ENCODE measurements around the gene FEZ2. TPM values are rescaled to one million over a fixed set of nuclear protein-coding genes. Genes with fewer than 3 reads are reported as not detected.

The FEZ2 gene
- total RNA-seq, 2 donors from 2014 or later: 34.3 to 50.0 TPM

DNA sequence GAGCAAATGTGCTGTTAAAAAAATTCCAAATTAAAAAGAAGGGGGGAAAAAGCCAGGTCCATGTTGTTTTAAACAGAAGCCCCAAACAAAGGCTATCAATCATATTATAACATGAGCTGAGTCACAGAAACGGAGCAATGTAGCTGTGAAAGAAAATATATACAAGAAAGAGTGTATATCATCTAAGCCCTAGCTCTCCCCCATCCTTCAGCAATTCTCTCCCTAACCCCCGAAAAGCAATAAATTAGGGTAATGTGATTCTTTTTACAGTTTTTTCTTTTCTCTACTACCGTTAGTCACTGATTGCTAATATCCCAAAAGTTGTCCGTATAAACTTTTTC, 25.3 kb downstream of the FEZ2 start:
- no peak for DNase-seq
- intact Hi-C loops (cut with DNase I): no loop called here
- no peak overlapping the region for H3K9ac ChIP-seq (ENCODE audit: low read depth in 2 of 2, low read length in 2 of 2)
- no peaks in the 10 kb centered on the region for H3K27me3 ChIP-seq
- H3K4me1 ChIP-seq: peaks cover 9% of the 10 kb centered on the region
- H3K27ac ChIP-seq: no peak overlapping the region
- H3K9me3 ChIP-seq: no peaks in the 10 kb centered on the region
- no peak overlapping the region for H3K4me3 ChIP-seq
- H3K36me3 ChIP-seq: no peaks in the 10 kb centered on the region
- TF ChIP-seq, protein P1, sequence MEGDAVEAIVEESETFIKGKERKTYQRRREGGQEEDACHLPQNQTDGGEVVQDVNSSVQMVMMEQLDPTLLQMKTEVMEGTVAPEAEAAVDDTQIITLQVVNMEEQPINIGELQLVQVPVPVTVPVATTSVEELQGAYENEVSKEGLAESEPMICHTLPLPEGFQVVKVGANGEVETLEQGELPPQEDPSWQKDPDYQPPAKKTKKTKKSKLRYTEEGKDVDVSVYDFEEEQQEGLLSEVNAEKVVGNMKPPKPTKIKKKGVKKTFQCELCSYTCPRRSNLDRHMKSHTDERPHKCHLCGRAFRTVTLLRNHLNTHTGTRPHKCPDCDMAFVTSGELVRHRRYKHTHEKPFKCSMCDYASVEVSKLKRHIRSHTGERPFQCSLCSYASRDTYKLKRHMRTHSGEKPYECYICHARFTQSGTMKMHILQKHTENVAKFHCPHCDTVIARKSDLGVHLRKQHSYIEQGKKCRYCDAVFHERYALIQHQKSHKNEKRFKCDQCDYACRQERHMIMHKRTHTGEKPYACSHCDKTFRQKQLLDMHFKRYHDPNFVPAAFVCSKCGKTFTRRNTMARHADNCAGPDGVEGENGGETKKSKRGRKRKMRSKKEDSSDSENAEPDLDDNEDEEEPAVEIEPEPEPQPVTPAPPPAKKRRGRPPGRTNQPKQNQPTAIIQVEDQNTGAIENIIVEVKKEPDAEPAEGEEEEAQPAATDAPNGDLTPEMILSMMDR (IDR thresholded peaks at IDR 0.05): no peak

DNA sequence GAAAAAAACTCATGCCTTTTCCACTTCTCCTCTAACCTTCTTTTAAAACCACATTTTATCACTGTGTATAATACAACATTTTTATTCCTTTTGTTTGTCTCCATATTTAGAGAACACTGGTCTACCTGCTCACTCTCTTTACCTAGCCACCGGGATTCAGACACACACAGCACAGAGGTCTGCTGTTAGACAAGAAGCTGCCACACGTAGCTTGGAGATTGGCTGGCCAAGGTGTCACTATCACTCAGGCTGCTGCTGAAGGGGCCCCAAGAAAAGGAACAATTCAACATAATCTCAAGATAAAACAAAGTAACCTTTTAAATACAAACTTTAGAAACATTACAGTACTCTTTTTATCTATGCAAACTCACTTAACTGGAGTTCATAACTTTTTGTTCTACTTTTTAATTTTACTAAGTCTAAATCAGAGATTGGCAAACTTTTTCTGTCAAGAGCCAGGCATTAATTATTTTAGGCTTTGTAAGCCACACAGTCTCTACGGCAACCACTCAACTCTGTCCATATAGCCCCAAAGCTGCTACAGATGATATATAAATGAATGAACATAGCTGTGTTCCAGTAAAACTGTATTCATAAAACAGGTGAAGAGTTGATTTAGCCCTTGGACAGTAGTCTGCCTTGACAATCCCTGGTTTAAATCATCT, 25.8 kb downstream of the FEZ2 start:
- no peak for DNase-seq
- H3K9ac ChIP-seq (ENCODE audit: low read depth in 2 of 2, low read length in 2 of 2): no peak overlapping the region
- intact Hi-C loops (cut with DNase I): no loop called here
- no peak overlapping the region for H3K4me3 ChIP-seq
- no peak overlapping the region for H3K27ac ChIP-seq
- H3K9me3 ChIP-seq: no peaks in the 10 kb centered on the region
- TF ChIP-seq, protein P1 (IDR thresholded peaks at IDR 0.05): no peak
- no peaks in the 10 kb centered on the region for H3K36me3 ChIP-seq
- H3K4me1 ChIP-seq: peaks cover 9% of the 10 kb centered on the region
- no peaks in the 10 kb centered on the region for H3K27me3 ChIP-seq

DNA sequence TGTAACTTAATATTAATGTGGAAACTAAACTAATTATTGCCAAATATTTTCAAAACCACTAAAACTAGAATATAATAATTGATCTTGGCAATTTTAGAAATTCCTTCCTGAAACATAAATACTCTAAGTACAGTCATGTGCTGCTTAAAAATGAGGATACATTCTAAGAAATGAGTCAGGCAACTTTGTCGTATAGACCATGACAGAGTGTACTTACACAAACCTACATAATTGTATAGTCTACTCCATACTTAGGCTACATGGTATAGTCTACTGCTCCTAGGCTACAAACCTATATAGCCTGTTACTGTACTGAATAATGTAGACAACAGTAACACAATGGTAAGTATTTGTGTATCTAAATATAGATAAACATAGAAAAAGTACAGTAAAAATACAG, 27.6 kb downstream of the FEZ2 start:
- DNase-seq: no peak
- Histone ChIP-seq H3K4me1 (peaks cover 9% of the 10 kb centered on the region), H3K9me3 (no peaks in the 10 kb centered on the region), H3K36me3 (no peaks in the 10 kb centered on the region), H3K27ac (no peak overlapping the region), H3K4me3 (no peak overlapping the region), H3K27me3 (no peaks in the 10 kb centered on the region), H3K9ac (ENCODE audit: low read depth in 2 of 2, low read length in 2 of 2) (no peak overlapping the region)
- intact Hi-C loops (cut with DNase I): no loop called here
- TF ChIP-seq, protein P1 (IDR thresholded peaks at IDR 0.05): no peak

DNA sequence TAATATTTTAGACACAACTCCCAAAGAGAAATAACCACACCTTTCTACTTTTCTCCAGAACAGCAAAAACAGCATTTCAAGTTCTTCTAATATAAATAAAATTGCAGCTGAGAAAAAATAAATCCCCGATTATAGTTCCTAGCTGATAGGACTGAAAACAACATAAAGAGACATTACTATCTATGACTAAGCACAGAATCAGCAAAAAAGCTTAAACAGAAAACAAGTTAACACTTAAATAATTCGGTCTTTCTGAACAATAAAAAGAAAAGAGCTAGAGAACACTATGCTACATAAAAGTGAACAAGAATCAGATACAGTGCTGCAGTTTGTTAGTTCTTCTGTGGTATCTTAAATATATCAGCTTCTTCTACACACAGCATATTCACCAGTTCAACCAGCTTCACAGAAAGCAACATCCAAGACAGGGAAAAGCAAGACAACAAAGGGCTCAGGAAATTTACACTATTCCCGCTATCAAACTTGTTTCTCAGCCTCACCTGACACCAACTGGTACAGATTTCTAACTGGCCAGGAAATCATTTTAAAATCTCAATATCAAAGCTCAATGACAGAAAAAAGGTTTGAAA, 28.6 kb downstream of the FEZ2 start:
- H3K4me3 ChIP-seq: no peak overlapping the region
- no peaks in the 10 kb centered on the region for H3K36me3 ChIP-seq
- intact Hi-C loops (cut with DNase I): no loop called here
- no peak for DNase-seq
- no peaks in the 10 kb centered on the region for H3K27me3 ChIP-seq
- no peaks in the 10 kb centered on the region for H3K9me3 ChIP-seq
- TF ChIP-seq, protein P1 (IDR thresholded peaks at IDR 0.05): no peak
- peaks cover 9% of the 10 kb centered on the region for H3K4me1 ChIP-seq
- H3K9ac ChIP-seq (ENCODE audit: low read depth in 2 of 2, low read length in 2 of 2): no peak overlapping the region
- H3K27ac ChIP-seq: no peak overlapping the region

DNA sequence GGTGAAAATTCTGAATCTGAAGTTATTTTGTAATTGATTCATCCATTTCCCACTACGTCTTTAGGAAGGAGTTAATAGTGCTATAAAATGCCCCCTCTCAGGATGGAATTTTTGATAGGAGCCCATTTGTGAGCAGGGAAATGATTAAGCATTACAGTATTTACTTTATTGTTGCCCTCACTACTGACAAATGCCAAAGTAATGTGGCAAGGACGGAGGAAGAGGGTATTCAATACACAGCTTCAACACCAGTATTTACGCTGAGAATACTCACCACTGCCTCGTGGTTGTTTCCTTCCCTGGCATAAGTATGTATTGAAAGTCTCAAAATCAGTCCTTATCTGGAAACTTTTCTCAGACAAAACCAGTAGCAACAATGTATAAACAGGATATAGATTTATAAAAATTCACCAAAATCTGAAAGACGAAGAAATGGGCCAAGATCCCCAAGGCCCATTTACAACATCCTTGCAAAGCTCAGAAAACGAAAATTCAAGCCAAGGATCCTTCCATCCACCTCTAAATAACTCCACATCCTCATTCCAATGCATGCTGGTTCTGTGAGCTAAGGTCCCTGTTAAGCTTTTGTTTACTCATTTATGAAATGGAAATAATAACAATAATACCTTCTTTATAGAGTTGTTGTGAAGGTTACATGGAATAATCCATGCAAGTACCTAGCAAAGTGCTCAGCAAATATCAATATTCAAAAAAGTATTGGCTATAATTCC, 29.3 kb downstream of the FEZ2 start:
- Histone ChIP-seq H3K9ac (ENCODE audit: low read depth in 2 of 2, low read length in 2 of 2) (no peak overlapping the region), H3K36me3 (no peaks in the 10 kb centered on the region), H3K9me3 (no peaks in the 10 kb centered on the region), H3K4me1 (peaks cover 9% of the 10 kb centered on the region), H3K27ac (no peak overlapping the region), H3K27me3 (no peaks in the 10 kb centered on the region), H3K4me3 (no peak overlapping the region)
- TF ChIP-seq, protein P1 (IDR thresholded peaks at IDR 0.05): no peak
- no peak for DNase-seq
- intact Hi-C loops (cut with DNase I): no loop called here
